Neuronal stem cell (in vitro differentiated cells): ENCODE measurements around the gene WDR82.

Experiments used
- DNase-seq: peaks from one replicate; pipeline ENCODE4 v3.0.0-alpha.2; 2013; ENCODE audit warnings: low spot score
- H2AFZ ChIP-seq: one replicate; pipeline ENCODE4 v1.6.1; 2013; ENCODE audit warnings: mild to moderate bottlenecking, low read length, inconsistent platforms
- H2AK5ac ChIP-seq: 2 replicates; pipeline ENCODE4 v1.6.1; 2013; ENCODE audit warnings: low read depth, mild to moderate bottlenecking, inconsistent platforms, low read length, moderate library complexity, mixed read lengths
- H2BK120ac ChIP-seq: 2 replicates; pipeline ENCODE4 v1.6.1; 2013; ENCODE audit warnings: low read depth, mild to moderate bottlenecking, inconsistent platforms, low read length, moderate library complexity, mixed read lengths
- H2BK12ac ChIP-seq: one replicate; pipeline ENCODE4 v1.6.1; 2013; ENCODE audit warnings: low read length, inconsistent platforms
- H2BK15ac ChIP-seq: 2 replicates; pipeline ENCODE4 v1.6.1; 2013; ENCODE audit warnings: mild to moderate bottlenecking, low read length, inconsistent platforms, mixed read lengths
- H2BK5ac ChIP-seq: one replicate; pipeline ENCODE4 v1.6.1; 2013; ENCODE audit warnings: inconsistent platforms, mild to moderate bottlenecking, low read length, moderate library complexity
- H3K14ac ChIP-seq: one replicate; pipeline ENCODE4 v1.6.1; 2013; ENCODE audit warnings: low read length, inconsistent platforms
- H3K18ac ChIP-seq: 2 replicates; pipeline ENCODE4 v1.6.1; 2013; ENCODE audit warnings: low read length, inconsistent platforms
- H3K23ac ChIP-seq: 2 replicates; pipeline ENCODE4 v1.6.1; 2013; ENCODE audit warnings: low read depth, mild to moderate bottlenecking, mixed read lengths, low read length, inconsistent platforms; ENCODE audit not compliant: poor library complexity
- H3K27ac ChIP-seq: replicated peaks from 3 replicates; pipeline ENCODE4 v1.5.1; 2013; ENCODE audit warnings: low read length, inconsistent platforms
- H3K27me3 ChIP-seq, 3 experiments: 2 replicates each; pipeline ENCODE4 v1.6.1; 2013; ENCODE audit warnings: low read length in 3 of 3, mild to moderate bottlenecking in 2 of 3, inconsistent platforms in 1 of 3, low read depth in 1 of 3, mixed read lengths in 1 of 3, moderate library complexity in 1 of 3; ENCODE audit not compliant: control insufficient read depth in 3 of 3, insufficient read depth in 3 of 3
- H3K36me3 ChIP-seq, 2 donors: replicated peaks in 1 of 2; 2 replicates each; pipeline ENCODE4 v1.6.1; 2013; ENCODE audit warnings: low read length in 2 of 2; ENCODE audit not compliant: control insufficient read depth in 2 of 2, insufficient read depth in 2 of 2
- H3K4ac ChIP-seq: 2 replicates; pipeline ENCODE4 v1.6.1; 2013; ENCODE audit warnings: inconsistent platforms, mild to moderate bottlenecking, low read length, moderate library complexity
- H3K4me1 ChIP-seq, 2 donors: 1 replicate in 1 of 2; 2 replicates in 1 of 2; pipeline ENCODE4 v1.6.1; 2013; ENCODE audit warnings: low read length in 2 of 2, low read depth in 1 of 2; ENCODE audit not compliant: control insufficient read depth in 2 of 2, insufficient read depth in 1 of 2
- H3K4me2 ChIP-seq: one replicate; pipeline ENCODE4 v1.6.1; 2013; ENCODE audit warnings: mild to moderate bottlenecking, low read length, inconsistent platforms; ENCODE audit not compliant: insufficient read depth, poor library complexity, severe bottlenecking
- H3K4me3 ChIP-seq, 2 donors: 2 replicates each; pipeline ENCODE4 v1.5.1; 2013; ENCODE audit warnings: low read length in 2 of 2, mild to moderate bottlenecking in 2 of 2, inconsistent platforms in 1 of 2, moderate library complexity in 1 of 2
- H3K79me1 ChIP-seq: one replicate; pipeline ENCODE4 v1.6.1; 2013; ENCODE audit warnings: low read depth, mild to moderate bottlenecking, inconsistent platforms, low read length, moderate library complexity
- H3K9ac ChIP-seq: one replicate; pipeline ENCODE4 v1.6.1; 2013; ENCODE audit warnings: mild to moderate bottlenecking, low read depth, low read length, inconsistent platforms; ENCODE audit not compliant: poor library complexity
- H3K9me3 ChIP-seq, 2 donors: replicated peaks in 1 of 2; 2 replicates each; pipeline versions ENCODE3 to v1.6.1; 2013; ENCODE audit warnings: low read length in 2 of 2, mild to moderate bottlenecking in 2 of 2, inconsistent platforms in 1 of 2, low read depth in 1 of 2, mixed read lengths in 1 of 2, moderate library complexity in 1 of 2; ENCODE audit not compliant: control insufficient read depth in 2 of 2, insufficient read depth in 1 of 2
- H4K8ac ChIP-seq: one replicate; pipeline ENCODE4 v1.6.1; 2013; ENCODE audit warnings: low read depth, mild to moderate bottlenecking, inconsistent platforms, low read length, moderate library complexity
- H4K91ac ChIP-seq: one replicate; pipeline ENCODE4 v1.6.1; 2013; ENCODE audit warnings: low read length, low read depth, mild to moderate bottlenecking, inconsistent platforms; ENCODE audit not compliant: poor library complexity
- WGBS, 2 donors: extraction: QIAGEN DNeasy Blood & Tissue Kit; methylation state at CpG; one replicate each; pipeline ENCODE4 v1.1.7; 2013; ENCODE audit warnings: missing lambda C conversion rate in 2 of 2, mixed read lengths in 1 of 2; ENCODE audit not compliant: insufficient read length in 2 of 2, insufficient replicate concordance in 1 of 2; ENCODE audit errors: extremely low coverage in 2 of 2; 5-methylcytosine and 5-hydroxymethylcytosine counted together

The WDR82 gene

GRCh38 chr3:52306978-52307377, 28.5 kb upstream of the WDR82 start:
- WGBS, 2 donors, result no CpG with 5 or more reads among the region's 4 CpGs
- Histone ChIP-seq H3K9me3 (no peaks in the 10 kb centered on the region), H3K27me3 (no peaks in the 10 kb centered on the region), H2BK5ac (no peak overlapping the region), H2AFZ (no peak overlapping the region), H3K9ac (no peak overlapping the region), H3K18ac (peak overlapping the region; percentile 53), H3K4me3 (no peak overlapping the region), H3K36me3 (no peaks in the 10 kb centered on the region), H3K79me1 (no peaks in the 10 kb centered on the region), H4K8ac (no peak overlapping the region), H3K14ac (no peak overlapping the region), H3K4me2 (no peak overlapping the region), H2BK12ac (no peak overlapping the region), H2BK120ac (no peak overlapping the region), H2BK15ac (peak overlapping the region; percentile 8), H2AK5ac (peak overlapping the region; percentile 57), H4K91ac (no peak overlapping the region), H3K4me1 (peaks cover 38 to 45% of the 10 kb centered on the region in 2 donors), H3K23ac (no peak overlapping the region), H3K4ac (no peak overlapping the region), H3K27ac (no peak overlapping the region)
- no peak for DNase-seq

GRCh38 chr3:52305926-52306325, 27.5 kb upstream of the WDR82 start:
- Histone ChIP-seq H3K9me3 (no peaks in the 10 kb centered on the region), H2BK12ac (no peak overlapping the region), H3K9ac (peak overlapping the region; percentile 53), H2BK120ac (no peak overlapping the region), H2AFZ (no peak overlapping the region), H3K36me3 (no peaks in the 10 kb centered on the region), H3K4me1 (peaks cover 31 to 40% of the 10 kb centered on the region in 2 donors), H3K18ac (no peak overlapping the region), H4K91ac (no peak overlapping the region), H3K27me3 (no peaks in the 10 kb centered on the region), H2BK5ac (no peak overlapping the region), H3K27ac (no peak overlapping the region), H3K4ac (no peak overlapping the region), H2AK5ac (peak overlapping the region; percentile 88), H3K79me1 (no peaks in the 10 kb centered on the region), H4K8ac (no peak overlapping the region), H2BK15ac (no peak overlapping the region), H3K4me2 (no peak overlapping the region), H3K4me3 (no peak overlapping the region), H3K14ac (no peak overlapping the region), H3K23ac (no peak overlapping the region)
- WGBS, 2 donors, result no CpG with 5 or more reads among the region's 5 CpGs
- no peak for DNase-seq

- H3K18ac ChIP-seq, result peak overlapping the region; percentile 5
- no peak for DNase-seq
- WGBS, 2 donors, result no CpG with 5 or more reads among the region's 2 CpGs
- H3K79me1 ChIP-seq, result no peaks in the 10 kb centered on the region
- H3K4me3 ChIP-seq, result no peak overlapping the region
- H3K23ac ChIP-seq, result no peak overlapping the region
- peak overlapping the region; percentile 55 for H2BK15ac ChIP-seq
- no peak overlapping the region for H2AFZ ChIP-seq
- no peaks in the 10 kb centered on the region for H3K9me3 ChIP-seq
- no peak overlapping the region for H4K91ac ChIP-seq
- no peak overlapping the region for H3K14ac ChIP-seq
- no peak overlapping the region for H3K9ac ChIP-seq
- peaks cover 34 to 50% of the 10 kb centered on the region in 2 donors for H3K4me1 ChIP-seq
- H2AK5ac ChIP-seq, result peak overlapping the region; percentile 59
- H2BK12ac ChIP-seq, result peak overlapping the region; percentile 36
- H4K8ac ChIP-seq, result no peak overlapping the region
- H2BK120ac ChIP-seq, result no peak overlapping the region
- no peak overlapping the region for H3K4ac ChIP-seq
- H3K4me2 ChIP-seq, result no peak overlapping the region
- no peaks in the 10 kb centered on the region for H3K27me3 ChIP-seq
- no peaks in the 10 kb centered on the region for H3K36me3 ChIP-seq
- no peak overlapping the region for H3K27ac ChIP-seq
- H2BK5ac ChIP-seq, result no peak overlapping the region
These were observed 25.4 kb upstream of the WDR82 start for GRCh38 chr3:52303811-52304210.

- Histone ChIP-seq H2BK12ac (peak overlapping the region; percentile 4), H2BK120ac (no peak overlapping the region), H4K8ac (no peak overlapping the region), H3K4me1 (peaks cover 39 to 49% of the 10 kb centered on the region in 2 donors), H3K9me3 (no peaks in the 10 kb centered on the region), H3K27ac (no peak overlapping the region), H3K14ac (no peak overlapping the region), H3K36me3 (no peaks in the 10 kb centered on the region), H2BK5ac (no peak overlapping the region), H2AFZ (no peak overlapping the region), H2BK15ac (peak overlapping the region; percentile 12), H3K9ac (no peak overlapping the region), H3K27me3 (no peaks in the 10 kb centered on the region), H3K4me3 (no peak overlapping the region), H4K91ac (no peak overlapping the region), H3K4me2 (no peak overlapping the region), H3K79me1 (no peaks in the 10 kb centered on the region), H3K23ac (no peak overlapping the region), H3K4ac (no peak overlapping the region), H3K18ac (peak overlapping the region; percentile 44), H2AK5ac (no peak overlapping the region)
- DNase-seq, result no peak
- WGBS, 2 donors, result no CpG with 5 or more reads among the region's 12 CpGs
These were observed 24.1 kb upstream of the WDR82 start for GRCh38 chr3:52302426-52303145.
